ENCODE measurements around the gene DNAH8. TPM values are rescaled to one million over a fixed set of nuclear protein-coding genes. Genes with fewer than 3 reads are reported as not detected.
A peak's percentile ranks its signal among the peaks of the same experiment; 100 is the strongest.

Gene DNAH8
- total and polyA plus RNA-seq, 7 donors: under 0.01 to 0.22 TPM; not detected in 5

- H3K4me3 ChIP-seq: no peak overlapping the region
- H3K9me3 ChIP-seq: no peaks in the 10 kb centered on the region
- TF ChIP-seq CTCF (IDR thresholded peaks at IDR 0.05) (no peak), POLR2AphosphoS5 (IDR thresholded peaks at IDR 0.05) (no peak), EP300 (IDR thresholded peaks at IDR 0.05) (no peak), POLR2A (IDR thresholded peaks at IDR 0.05) (no peak)
- no peaks in the 10 kb centered on the region for H3K4me1 ChIP-seq
- DNase-seq: no peak
- H3K27ac ChIP-seq: no peak overlapping the region
- intact Hi-C loops (cut with DNase I): no loop called here
- 56 to 78% methylated on average over 3 of the region's 3 CpGs for WGBS, 2 donors
- no peaks in the 10 kb centered on the region for H3K36me3 ChIP-seq
- peaks cover 0 to 4% (median 0%) of the 10 kb centered on the region in 3 donors for H3K27me3 ChIP-seq
These were observed 311.1 kb downstream of the DNAH8 start for GRCh38 chr6:39026175-39026574.

DNA sequence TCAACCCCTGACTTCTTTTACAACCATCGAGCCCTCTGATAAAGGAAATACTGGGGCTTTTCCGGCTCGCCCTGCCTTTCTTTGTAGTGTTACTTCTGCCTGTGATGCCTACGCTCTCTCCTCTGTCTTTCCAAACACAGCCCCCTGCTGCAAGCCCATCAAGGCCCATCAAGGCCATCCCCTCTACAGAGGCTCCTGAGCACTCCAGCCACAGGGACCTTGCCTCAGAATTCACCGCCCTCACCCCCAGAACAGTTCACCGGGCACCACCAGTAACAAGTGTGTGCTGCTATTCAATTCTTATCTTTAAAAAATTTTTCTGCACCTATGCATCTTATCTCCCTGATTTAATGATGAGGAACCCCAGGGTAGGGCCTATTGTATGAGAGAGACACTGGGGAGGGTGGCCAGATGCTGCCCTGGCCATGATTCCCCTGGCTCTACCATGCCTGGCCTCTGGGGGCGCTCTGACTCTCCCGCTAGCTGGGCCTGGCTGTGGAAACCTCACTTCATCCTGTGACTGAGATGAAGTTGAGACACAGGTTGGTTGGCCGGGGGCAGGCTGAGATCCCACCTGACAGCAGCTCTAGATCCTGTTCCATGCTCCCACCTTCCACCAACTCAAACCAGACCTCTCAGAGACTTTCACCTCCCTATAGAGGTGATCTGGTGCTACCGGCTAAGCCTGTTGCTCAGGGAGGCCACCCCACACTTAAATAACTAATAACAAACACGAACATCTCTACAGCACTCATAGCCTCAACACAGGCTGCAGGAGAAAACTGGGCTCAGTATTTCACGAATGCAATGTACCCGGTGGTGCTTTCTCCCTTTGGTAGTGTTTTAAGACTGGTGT is 314.3 kb downstream of the DNAH8 start:
- no peaks in the 10 kb centered on the region for H3K4me1 ChIP-seq
- TF ChIP-seq POLR2A (IDR thresholded peaks at IDR 0.05): no peak
- TF ChIP-seq EP300 (IDR thresholded peaks at IDR 0.05): no peak
- peak in 1 of 4 experiments; percentile 5 for TF ChIP-seq CTCF (IDR thresholded peaks at IDR 0.05)
- TF ChIP-seq POLR2AphosphoS5 (IDR thresholded peaks at IDR 0.05): no peak
- peaks cover 0 to 8% (median 0%) of the 10 kb centered on the region in 3 donors for H3K27me3 ChIP-seq
- H3K36me3 ChIP-seq: no peaks in the 10 kb centered on the region
- H3K4me3 ChIP-seq: no peak overlapping the region
- no peaks in the 10 kb centered on the region for H3K9me3 ChIP-seq
- H3K27ac ChIP-seq: no peak overlapping the region
- intact Hi-C loops (cut with DNase I): no loop called here
- no peak for DNase-seq
- WGBS, 2 donors: 72 to 79% methylated on average over 13 of the region's 13 CpGs

DNA sequence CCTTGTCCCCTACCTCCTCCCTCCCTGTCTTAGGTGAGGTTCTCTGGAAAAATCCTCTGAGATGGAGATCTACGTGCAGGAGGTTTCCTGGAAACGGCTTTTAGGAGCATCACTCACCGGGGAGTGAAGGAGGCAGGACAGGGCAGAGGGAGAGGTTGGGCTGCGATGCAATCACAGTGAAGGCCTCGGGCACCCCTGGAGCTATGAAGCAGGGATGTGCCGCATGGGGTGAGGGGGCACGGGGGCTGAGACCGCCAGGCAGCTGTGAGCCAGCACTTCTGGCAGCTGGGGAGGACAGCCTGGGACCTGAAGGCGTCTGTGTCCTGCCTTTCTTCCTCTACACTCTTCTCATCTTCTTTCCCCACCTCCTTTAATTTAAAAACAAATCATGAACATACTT is 320.6 kb downstream of the DNAH8 start:
- TF ChIP-seq POLR2A (IDR thresholded peaks at IDR 0.05): no peak
- no peak for TF ChIP-seq POLR2AphosphoS5 (IDR thresholded peaks at IDR 0.05)
- no peak for TF ChIP-seq EP300 (IDR thresholded peaks at IDR 0.05)
- no peak for TF ChIP-seq CTCF (IDR thresholded peaks at IDR 0.05)
- WGBS, 2 donors: 49 to 63% methylated on average over 9 of the region's 9 CpGs
- Histone ChIP-seq H3K27me3 (peaks cover 0 to 44% (median 5%) of the 10 kb centered on the region in 3 donors), H3K9me3 (no peaks in the 10 kb centered on the region), H3K4me1 (no peaks in the 10 kb centered on the region), H3K27ac (no peak overlapping the region), H3K4me3 (no peak overlapping the region), H3K36me3 (no peaks in the 10 kb centered on the region)
- intact Hi-C loops (cut with DNase I): no loop called here
- DNase-seq: no peak

- DNase-seq: no peak
- TF ChIP-seq POLR2A (IDR thresholded peaks at IDR 0.05): no peak
- TF ChIP-seq EP300 (IDR thresholded peaks at IDR 0.05): no peak
- TF ChIP-seq CTCF (IDR thresholded peaks at IDR 0.05): no peak
- TF ChIP-seq POLR2AphosphoS5 (IDR thresholded peaks at IDR 0.05): no peak
- intact Hi-C loops (cut with DNase I): no loop called here
- no peak overlapping the region for H3K27ac ChIP-seq
- H3K27me3 ChIP-seq: peaks cover 0 to 44% (median 5%) of the 10 kb centered on the region in 3 donors
- H3K9me3 ChIP-seq: no peaks in the 10 kb centered on the region
- no peaks in the 10 kb centered on the region for H3K36me3 ChIP-seq
- no peaks in the 10 kb centered on the region for H3K4me1 ChIP-seq
- WGBS, 2 donors: 47 to 59% methylated on average over 4 of the region's 4 CpGs
- H3K4me3 ChIP-seq: no peak overlapping the region
These were observed 322.0 kb downstream of the DNAH8 start for GRCh38 chr6:39037082-39037508.

Measured in sigmoid colon (tissue), 7 donors.